GM23338 (cell line): ENCODE results near the gene TMSB15A. TPM values are rescaled to one million over a fixed set of nuclear protein-coding genes. Genes with fewer than 3 reads are reported as not detected.

Experiments used
- ATAC-seq: fragments of 200-7000 bp; cut with Tn5 transposase; 3 replicates; pipeline ENCODE4 v1.9.1; 2020
- DNase-seq: peaks from one replicate; pipeline ENCODE4 v3.0.0-alpha.2; 2015; ENCODE audit warnings: low spot score
- H2AFZ ChIP-seq: fragments of 200-600 bp; sonication (generic); 2 replicates; pipeline ENCODE4 v1.8.0; 2016; ENCODE audit warnings: antibody characterized with exemption, mild to moderate bottlenecking, moderate library complexity
- H3F3A ChIP-seq: fragments of 200-600 bp; sonication (generic); replicated peaks from 2 replicates; pipeline ENCODE4 v1.8.0; 2017; ENCODE audit warnings: antibody characterized with exemption, mixed run types, low read depth
- H3K27ac ChIP-seq: fragments of 200-600 bp; sonication (generic); 2 replicates; pipeline ENCODE4 v1.6.1; 2016; ENCODE audit warnings: low read depth
- H3K27me3 ChIP-seq: fragments of 200-600 bp; sonication (generic); 2 replicates; pipeline ENCODE4 v1.8.0; 2016; ENCODE audit warnings: mild to moderate bottlenecking, mixed run types, moderate library complexity; ENCODE audit not compliant: insufficient read depth
- H3K36me3 ChIP-seq: fragments of 200-600 bp; sonication (generic); 2 replicates; pipeline ENCODE4 v1.8.0; 2016; ENCODE audit warnings: mild to moderate bottlenecking; ENCODE audit not compliant: insufficient read depth
- H3K4me1 ChIP-seq: fragments of 200-600 bp; sonication (generic); 2 replicates; pipeline ENCODE4 v1.8.0; 2016; ENCODE audit warnings: mild to moderate bottlenecking, moderate library complexity; ENCODE audit not compliant: insufficient read depth
- H3K4me2 ChIP-seq: fragments of 200-600 bp; sonication (generic); 2 replicates; pipeline ENCODE4 v1.7.1; 2017; ENCODE audit warnings: mixed run types
- H3K4me3 ChIP-seq: fragments of 200-600 bp; sonication (generic); 2 replicates; pipeline ENCODE4 v1.6.1; 2016; ENCODE audit warnings: mixed run types
- H3K79me2 ChIP-seq: fragments of 200-600 bp; sonication (generic); replicated peaks from 2 replicates; pipeline ENCODE4 v1.8.0; 2017; ENCODE audit warnings: mild to moderate bottlenecking; ENCODE audit not compliant: insufficient read depth
- H3K9me2 ChIP-seq: fragments of 200-600 bp; sonication (generic); 2 replicates; pipeline ENCODE4 v1.8.0; 2017; ENCODE audit not compliant: insufficient read depth
- H4K20me1 ChIP-seq: fragments of 200-600 bp; sonication (generic); replicated peaks from 2 replicates; pipeline ENCODE4 v1.8.0; 2017; ENCODE audit warnings: mild to moderate bottlenecking; ENCODE audit not compliant: insufficient read depth
- H3K27ac Mint-ChIP-seq: 2 replicates; pipeline ENCODE4 v1.8.0; 2020; ENCODE audit warnings: inconsistent platforms, mild to moderate bottlenecking, moderate library complexity, mixed read lengths
- H3K27me3 Mint-ChIP-seq: 3 replicates; pipeline ENCODE4 v1.8.0; 2022; ENCODE audit warnings: low read depth, mild to moderate bottlenecking, moderate library complexity, mixed read lengths, inconsistent platforms; ENCODE audit not compliant: insufficient read depth, poor library complexity
- H3K36me3 Mint-ChIP-seq: 3 replicates; pipeline ENCODE4 v1.8.0; 2021; ENCODE audit warnings: low read depth, mild to moderate bottlenecking, inconsistent platforms, moderate library complexity, mixed read lengths
- H3K4me1 Mint-ChIP-seq: 3 replicates; pipeline ENCODE4 v1.8.0; 2020; ENCODE audit warnings: mild to moderate bottlenecking, inconsistent platforms, mixed read lengths
- H3K4me3 Mint-ChIP-seq: 3 replicates; pipeline ENCODE4 v1.8.0; 2021; ENCODE audit warnings: moderate library complexity, mild to moderate bottlenecking, inconsistent platforms, mixed read lengths
- H3K9me3 Mint-ChIP-seq: 3 replicates; pipeline ENCODE4 v1.8.0; 2020; ENCODE audit warnings: moderate library complexity, mild to moderate bottlenecking, inconsistent platforms, mixed read lengths
- CREB1 ChIP-seq: fragments of 250-450 bp; sonication (Bioruptor Pico); IDR thresholded peaks from 2 replicates; pipeline ENCODE4 v1.5.0; 2020; ENCODE audit warnings: low read depth, mild to moderate bottlenecking, moderate library complexity
- CTCF ChIP-seq, 2 experiments: fragments of 200-600 bp in 1 of 2; sonication (generic) in 1 of 2; conservative IDR thresholded peaks; 2 replicates each; pipeline versions ENCODE4 v1.5.1 to v1.6.1; 2016 to 2017; ENCODE audit warnings: antibody characterized with exemption in 2 of 2, low read depth in 2 of 2, mild to moderate bottlenecking in 2 of 2, moderate library complexity in 1 of 2
- EZH2 ChIP-seq: fragments of 200-600 bp; sonication (generic); IDR thresholded peaks from one replicate; pipeline ENCODE4 v1.8.0; 2017; ENCODE audit warnings: antibody characterized with exemption, mild to moderate bottlenecking, low read depth; ENCODE audit not compliant: unreplicated experiment
- EZH2phosphoT487 ChIP-seq: fragments of 200-600 bp; sonication (generic); IDR thresholded peaks from one replicate; pipeline ENCODE4 v1.8.1; 2018; ENCODE audit warnings: antibody characterized with exemption; ENCODE audit not compliant: unreplicated experiment
- JUNB ChIP-seq: IDR thresholded peaks from one replicate; pipeline ENCODE4 v1.6.1; 2016; ENCODE audit warnings: antibody characterized with exemption; ENCODE audit not compliant: unreplicated experiment
- POLR2AphosphoS5 ChIP-seq: IDR thresholded peaks from 2 replicates; pipeline ENCODE4 v1.6.1; 2016; ENCODE audit warnings: antibody characterized with exemption, low read depth
- ZNF114 ChIP-seq: fragments of 250-450 bp; sonication (Bioruptor Pico); IDR thresholded peaks from 2 replicates; pipeline ENCODE4 v1.5.0; 2020; ENCODE audit warnings: mild to moderate bottlenecking, moderate library complexity
- ZNF331 ChIP-seq: fragments of 250-450 bp; sonication (Bioruptor Pico); IDR thresholded peaks from 2 replicates; pipeline ENCODE4 v1.5.0; 2020; ENCODE audit warnings: low read depth, mild to moderate bottlenecking, moderate library complexity
- long read RNA-seq: library from polyadenylated mRNA; unstranded; transcript quantifications from one replicate; pipeline ENCODE4 v2.0.0, GENCODE V29; 2020; ENCODE audit not compliant: unreplicated experiment
- polyA plus RNA-seq: library from polyadenylated mRNA; unstranded; fragments of >200 nt; fragmentation: Nextera tagmentation; extraction: Ambion mirVana; gene quantifications from 2 replicates; pipeline ENCODE4 v1.2.1, GENCODE V29; 2016
- total RNA-seq: library from RNA; depleted of rRNA; stranded (reverse); fragments of >200 nt; shearing (Covaris generic); gene quantifications from 2 replicates; pipeline ENCODE4 v1.2.3, GENCODE V29; 2014; rRNA removed
- TF ChIP-seq, protein P1 (sequence below): IDR thresholded peaks from 2 replicates; pipeline ENCODE4 v1.6.1; 2016; ENCODE audit warnings: antibody characterized with exemption

Gene TMSB15A
- total RNA-seq, result 81.3 and 89.1 TPM in 2 replicates
- polyA plus RNA-seq, result 230 and 247 TPM in 2 replicates
- long read RNA-seq, transcript TMSB15A-201 (3 exons, 685 nt), result major isoform, 44 of 47 reads
- long read RNA-seq, partial matches to known transcripts, result 0 of 47 reads
- long read RNA-seq, other reads (novel, unspliced or antisense), result 3 of 47 reads

GRCh38 chrX:102515975-102516941, at the start of gene TMSB15A:
TMSB15A (minus strand) TSS chrX:102516739.
- DNase-seq, result peak; percentile 84
- Mint-ChIP-seq H3K27ac (peak within 1 kb of the TSS; percentile 92; the same call in 1 of the 2 replicates), H3K4me3 (peak within 1 kb of the TSS; percentile 89), H3K4me1 (peaks cover 12% of the 10 kb centered on the region; the same call in 2 of the 3 replicates), H3K9me3 (no peaks in the 10 kb centered on the region), H3K27me3 (no peaks in the 10 kb centered on the region), H3K36me3 (peaks cover 21% of the 10 kb centered on the region)
- no peaks in the 10 kb centered on the region for H3K9me2 ChIP-seq
- no peaks in the 10 kb centered on the region for H3F3A ChIP-seq
- no peaks in the 10 kb centered on the region for H3K79me2 ChIP-seq
- no peaks in the 10 kb centered on the region; the same call in 1 of the 2 replicates for H3K4me1 ChIP-seq
- ATAC-seq, result peak; percentile 94
- TF ChIP-seq EZH2 (no peak), POLR2AphosphoS5 (peak; percentile 73)
- H2AFZ ChIP-seq, result peak within 1 kb of the TSS; percentile 56; the same call in 1 of the 2 replicates
- peaks cover 7% of the 10 kb centered on the region; the same call in 1 of the 2 replicates for H3K27me3 ChIP-seq
- H4K20me1 ChIP-seq, result no peaks in the 10 kb centered on the region
- H3K27ac ChIP-seq, result no peak within 1 kb of the TSS
- H3K4me2 ChIP-seq, result peak within 1 kb of the TSS; percentile 81
- H3K36me3 ChIP-seq, result no peaks in the 10 kb centered on the region
- peak within 1 kb of the TSS; percentile 75 for H3K4me3 ChIP-seq

DNA sequence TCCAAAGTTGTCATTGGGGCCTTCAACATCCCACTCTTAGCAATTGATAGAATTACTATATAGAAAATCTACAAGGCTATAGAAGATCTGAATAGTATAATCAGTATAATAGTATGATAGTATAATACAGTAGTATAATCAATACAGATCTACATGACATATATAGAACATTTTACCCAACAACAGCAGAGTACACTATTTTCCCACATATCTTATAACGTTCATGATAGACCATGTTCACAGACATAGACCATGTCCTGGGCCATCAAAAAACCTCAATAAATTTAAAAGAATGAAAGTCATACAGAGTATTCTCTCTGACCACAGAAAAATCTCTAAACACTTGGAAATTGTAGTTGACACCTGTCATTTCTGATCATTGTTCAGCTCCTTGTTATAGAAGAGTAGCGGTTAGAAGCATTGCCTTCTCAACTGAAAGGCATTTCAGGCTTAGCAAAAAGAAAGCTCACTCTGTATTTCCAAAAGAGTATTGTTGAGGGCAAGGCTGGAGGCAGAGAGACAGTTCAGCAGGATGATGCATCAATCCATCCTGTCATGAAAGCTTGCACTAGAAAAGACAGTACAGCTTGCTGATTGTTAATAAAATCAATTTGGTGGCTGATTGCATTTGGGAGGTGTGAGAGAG, 44.0 kb upstream of the TMSB15A start:
- H3K27ac ChIP-seq, result no peak overlapping the region
- Mint-ChIP-seq H3K27ac (no peak overlapping the region), H3K9me3 (no peaks in the 10 kb centered on the region), H3K36me3 (no peaks in the 10 kb centered on the region), H3K4me3 (no peak overlapping the region), H3K4me1 (no peaks in the 10 kb centered on the region), H3K27me3 (no peaks in the 10 kb centered on the region)
- H3K9me2 ChIP-seq, result no peaks in the 10 kb centered on the region
- no peak for ATAC-seq
- DNase-seq, result no peak
- H3K79me2 ChIP-seq, result no peaks in the 10 kb centered on the region
- H4K20me1 ChIP-seq, result no peaks in the 10 kb centered on the region
- H2AFZ ChIP-seq, result no peak overlapping the region
- H3F3A ChIP-seq, result no peaks in the 10 kb centered on the region
- H3K4me2 ChIP-seq, result no peak overlapping the region
- no peaks in the 10 kb centered on the region for H3K27me3 ChIP-seq
- no peaks in the 10 kb centered on the region for H3K4me1 ChIP-seq
- TF ChIP-seq ZNF331 (CRISPR knock-in tag), result no peak
- TF ChIP-seq, protein P1, sequence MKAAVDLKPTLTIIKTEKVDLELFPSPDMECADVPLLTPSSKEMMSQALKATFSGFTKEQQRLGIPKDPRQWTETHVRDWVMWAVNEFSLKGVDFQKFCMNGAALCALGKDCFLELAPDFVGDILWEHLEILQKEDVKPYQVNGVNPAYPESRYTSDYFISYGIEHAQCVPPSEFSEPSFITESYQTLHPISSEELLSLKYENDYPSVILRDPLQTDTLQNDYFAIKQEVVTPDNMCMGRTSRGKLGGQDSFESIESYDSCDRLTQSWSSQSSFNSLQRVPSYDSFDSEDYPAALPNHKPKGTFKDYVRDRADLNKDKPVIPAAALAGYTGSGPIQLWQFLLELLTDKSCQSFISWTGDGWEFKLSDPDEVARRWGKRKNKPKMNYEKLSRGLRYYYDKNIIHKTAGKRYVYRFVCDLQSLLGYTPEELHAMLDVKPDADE, result no peak
- TF ChIP-seq ZNF114 (CRISPR knock-in tag), result no peak
- TF ChIP-seq JUNB, result no peak
- no peak for TF ChIP-seq CREB1 (CRISPR knock-in tag)
- no peak for TF ChIP-seq EZH2phosphoT487
- TF ChIP-seq CTCF (conservative IDR thresholded peaks at IDR 0.05; ENCODE audit: low read depth in 2 of 2), result no peak
- no peaks in the 10 kb centered on the region for H3K36me3 ChIP-seq
- H3K4me3 ChIP-seq, result no peak overlapping the region
